Measurements from ENCODE around the gene VPS26C.

The VPS26C gene

DNA sequence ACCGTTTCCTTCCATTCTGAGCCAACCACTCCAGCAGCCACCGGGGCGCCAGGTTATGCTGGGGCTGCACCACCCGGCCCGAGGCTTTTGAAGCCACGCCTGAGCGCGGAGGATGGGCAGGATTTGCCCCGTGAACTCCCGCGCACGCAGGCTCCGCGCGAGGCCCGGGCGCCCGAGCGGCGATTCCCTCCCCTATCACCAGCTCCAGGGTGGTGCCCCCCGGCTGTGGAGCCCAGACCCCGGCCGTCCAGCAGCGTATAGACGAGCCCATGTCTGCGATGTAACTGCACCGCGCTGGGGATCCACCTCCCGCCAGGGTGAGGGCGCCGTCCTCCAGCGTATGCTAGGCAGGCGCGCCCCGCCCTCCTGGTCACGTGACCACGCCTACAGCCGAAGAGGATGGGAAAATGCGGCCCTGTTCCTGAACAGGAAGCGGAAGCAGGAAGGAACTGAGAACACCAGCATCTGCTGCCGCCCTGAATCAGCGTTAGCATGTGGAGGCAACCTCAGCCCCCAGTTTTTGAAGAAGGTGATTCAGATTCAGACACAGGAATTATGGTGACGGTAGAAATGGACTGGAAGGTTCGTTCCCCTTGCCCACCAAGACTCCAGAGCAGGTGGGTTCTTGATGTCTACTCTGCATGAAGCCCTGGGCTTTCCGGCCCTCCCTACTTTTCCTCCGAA is 46.0 kb downstream of the VPS26C start:
- Histone ChIP-seq H3K4me3 (ENCODE audit: severe bottlenecking) (peak overlapping the region; percentile 37), H3K27me3 (ENCODE audit: insufficient read depth, poor library complexity, severe bottlenecking) (no peaks in the 10 kb centered on the region), H3K4me1 (ENCODE audit: insufficient read depth, poor library complexity, severe bottlenecking) (peaks cover 4% of the 10 kb centered on the region), H3K9me3 (ENCODE audit: severe bottlenecking) (no peaks in the 10 kb centered on the region), H3K36me3 (ENCODE audit: low read depth) (peaks cover 18% of the 10 kb centered on the region), H3K27ac (ENCODE audit: poor library complexity, severe bottlenecking) (peak overlapping the region; percentile 12)
- TF ChIP-seq, protein P1, sequence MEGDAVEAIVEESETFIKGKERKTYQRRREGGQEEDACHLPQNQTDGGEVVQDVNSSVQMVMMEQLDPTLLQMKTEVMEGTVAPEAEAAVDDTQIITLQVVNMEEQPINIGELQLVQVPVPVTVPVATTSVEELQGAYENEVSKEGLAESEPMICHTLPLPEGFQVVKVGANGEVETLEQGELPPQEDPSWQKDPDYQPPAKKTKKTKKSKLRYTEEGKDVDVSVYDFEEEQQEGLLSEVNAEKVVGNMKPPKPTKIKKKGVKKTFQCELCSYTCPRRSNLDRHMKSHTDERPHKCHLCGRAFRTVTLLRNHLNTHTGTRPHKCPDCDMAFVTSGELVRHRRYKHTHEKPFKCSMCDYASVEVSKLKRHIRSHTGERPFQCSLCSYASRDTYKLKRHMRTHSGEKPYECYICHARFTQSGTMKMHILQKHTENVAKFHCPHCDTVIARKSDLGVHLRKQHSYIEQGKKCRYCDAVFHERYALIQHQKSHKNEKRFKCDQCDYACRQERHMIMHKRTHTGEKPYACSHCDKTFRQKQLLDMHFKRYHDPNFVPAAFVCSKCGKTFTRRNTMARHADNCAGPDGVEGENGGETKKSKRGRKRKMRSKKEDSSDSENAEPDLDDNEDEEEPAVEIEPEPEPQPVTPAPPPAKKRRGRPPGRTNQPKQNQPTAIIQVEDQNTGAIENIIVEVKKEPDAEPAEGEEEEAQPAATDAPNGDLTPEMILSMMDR (IDR thresholded peaks at IDR 0.05; ENCODE audit: poor library complexity, severe bottlenecking) = peak; percentile 71
- ATAC-seq (ENCODE audit: low read depth) (peak; percentile 84), DNase-seq (ENCODE audit: low spot score) (peak; percentile 94)

DNA sequence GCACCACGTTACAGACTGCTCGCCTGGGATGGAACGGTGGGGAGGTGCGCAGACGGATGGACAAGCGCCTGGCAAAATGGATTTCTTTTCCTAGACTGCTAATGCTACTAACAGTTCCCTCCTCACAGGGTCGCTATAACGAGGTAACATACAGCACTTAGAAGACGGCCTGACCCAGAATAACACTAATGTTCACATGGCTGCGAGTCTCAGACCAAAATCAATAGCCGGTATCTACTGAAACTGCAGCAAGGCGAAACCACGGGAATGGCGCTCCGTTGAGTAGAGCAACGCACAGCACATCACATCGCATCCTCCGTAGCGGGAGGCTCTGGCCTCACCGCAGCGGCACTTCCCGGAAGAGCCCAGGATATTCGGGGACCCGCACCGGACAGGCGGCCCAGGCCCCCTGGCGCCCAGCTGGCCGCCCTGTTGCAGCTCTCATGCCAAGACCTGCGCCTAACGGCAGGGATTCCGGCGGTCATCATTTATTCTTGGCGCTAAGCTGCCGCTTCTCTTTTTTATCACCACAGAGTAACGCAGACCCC is 46.6 kb downstream of the VPS26C start:
- peak; percentile 62 for ATAC-seq (ENCODE audit: low read depth)
- peak overlapping the region; percentile 12 for H3K27ac ChIP-seq (ENCODE audit: poor library complexity, severe bottlenecking)
- H3K27me3 ChIP-seq (ENCODE audit: insufficient read depth, poor library complexity, severe bottlenecking) = no peaks in the 10 kb centered on the region
- peak overlapping the region; percentile 37 for H3K4me3 ChIP-seq (ENCODE audit: severe bottlenecking)
- H3K4me1 ChIP-seq (ENCODE audit: insufficient read depth, poor library complexity, severe bottlenecking) = peaks cover 4% of the 10 kb centered on the region
- DNase-seq (ENCODE audit: low spot score) = no peak
- H3K9me3 ChIP-seq (ENCODE audit: severe bottlenecking) = no peaks in the 10 kb centered on the region
- TF ChIP-seq, protein P1 (IDR thresholded peaks at IDR 0.05; ENCODE audit: poor library complexity, severe bottlenecking) = no peak
- H3K36me3 ChIP-seq (ENCODE audit: low read depth) = peaks cover 15% of the 10 kb centered on the region

DNA sequence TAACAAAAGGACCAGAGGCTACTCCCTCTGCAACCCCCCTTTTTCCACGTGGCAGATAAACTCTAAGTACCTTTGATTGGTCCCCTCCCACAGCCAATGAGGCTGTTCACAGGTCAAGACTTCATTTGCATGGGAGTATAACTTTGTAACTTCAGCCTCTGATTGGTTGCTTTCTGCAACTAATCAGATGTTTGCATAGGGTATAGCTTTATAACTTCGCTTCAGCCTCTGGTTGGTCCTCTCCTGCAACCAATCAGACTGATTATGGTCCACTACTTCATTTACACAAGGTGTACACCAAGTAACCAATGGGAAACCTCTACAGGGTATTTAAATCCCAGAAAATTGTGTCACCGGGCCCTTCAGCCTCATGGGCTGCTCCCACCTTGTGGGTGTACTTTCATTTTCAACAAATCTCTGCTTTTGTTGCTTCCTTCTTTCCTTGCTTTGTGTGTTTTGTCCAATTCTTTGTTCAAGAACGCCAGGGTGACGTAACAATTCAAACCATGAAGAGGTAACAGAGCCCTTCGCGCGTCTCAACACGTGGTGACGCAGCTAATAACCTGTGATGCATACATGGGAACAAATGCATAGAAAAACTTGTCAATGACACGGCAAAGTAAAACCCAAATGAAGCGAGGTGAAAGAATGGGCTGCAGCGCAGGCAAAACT is 47.2 kb downstream of the VPS26C start:
- H3K27ac ChIP-seq (ENCODE audit: poor library complexity, severe bottlenecking) = no peak overlapping the region
- H3K36me3 ChIP-seq (ENCODE audit: low read depth) = peaks cover 15% of the 10 kb centered on the region
- peak overlapping the region; percentile 37 for H3K4me3 ChIP-seq (ENCODE audit: severe bottlenecking)
- H3K4me1 ChIP-seq (ENCODE audit: insufficient read depth, poor library complexity, severe bottlenecking) = peaks cover 4% of the 10 kb centered on the region
- ATAC-seq (ENCODE audit: low read depth) (no peak), DNase-seq (ENCODE audit: low spot score) (no peak)
- H3K27me3 ChIP-seq (ENCODE audit: insufficient read depth, poor library complexity, severe bottlenecking) = no peaks in the 10 kb centered on the region
- H3K9me3 ChIP-seq (ENCODE audit: severe bottlenecking) = no peaks in the 10 kb centered on the region
- TF ChIP-seq, protein P1 (IDR thresholded peaks at IDR 0.05; ENCODE audit: poor library complexity, severe bottlenecking) = no peak

DNA sequence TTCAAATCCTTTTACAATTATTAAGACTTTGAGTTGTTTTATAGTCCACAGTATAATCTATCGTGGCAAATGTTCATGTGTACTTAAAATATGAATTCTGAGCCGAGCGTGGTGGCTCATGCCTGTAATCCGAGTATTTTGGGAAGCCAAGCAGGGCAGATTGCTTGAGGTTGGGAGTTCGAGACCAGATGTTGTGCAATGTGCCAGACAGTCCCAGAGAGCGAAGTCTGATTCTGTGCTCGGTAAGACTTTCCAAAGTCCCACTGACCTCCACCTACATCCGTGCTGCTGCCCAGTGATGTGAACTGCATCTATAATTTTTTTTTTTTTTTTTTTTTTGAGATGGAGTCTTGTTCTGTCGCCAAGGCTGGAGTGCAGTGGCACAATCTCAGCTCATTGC is 52.2 kb downstream of the VPS26C start:
- ATAC-seq (ENCODE audit: low read depth) = no peak
- DNase-seq (ENCODE audit: low spot score) = no peak
- Histone ChIP-seq H3K4me3 (ENCODE audit: severe bottlenecking) (no peak overlapping the region), H3K27me3 (ENCODE audit: insufficient read depth, poor library complexity, severe bottlenecking) (no peaks in the 10 kb centered on the region), H3K27ac (ENCODE audit: poor library complexity, severe bottlenecking) (no peak overlapping the region), H3K36me3 (ENCODE audit: low read depth) (no peaks in the 10 kb centered on the region), H3K9me3 (ENCODE audit: severe bottlenecking) (no peaks in the 10 kb centered on the region), H3K4me1 (ENCODE audit: insufficient read depth, poor library complexity, severe bottlenecking) (no peaks in the 10 kb centered on the region)
- TF ChIP-seq, protein P1 (IDR thresholded peaks at IDR 0.05; ENCODE audit: poor library complexity, severe bottlenecking) = no peak

Measured in RWPE2 (cell line).